ENCODE measurements around the gene TPPP3. TPM values are rescaled to one million over a fixed set of nuclear protein-coding genes. Genes with fewer than 3 reads are reported as not detected.
"Not testable (repeated sequence)": the region's sequence is repeated elsewhere in the genome, so short reads cannot be mapped to it uniquely, and the experiment has no call there.

Gene TPPP3
- total RNA-seq, 4 donors from 2014 or later, result 3.0 to 26.2 (median 8.2) TPM

DNA sequence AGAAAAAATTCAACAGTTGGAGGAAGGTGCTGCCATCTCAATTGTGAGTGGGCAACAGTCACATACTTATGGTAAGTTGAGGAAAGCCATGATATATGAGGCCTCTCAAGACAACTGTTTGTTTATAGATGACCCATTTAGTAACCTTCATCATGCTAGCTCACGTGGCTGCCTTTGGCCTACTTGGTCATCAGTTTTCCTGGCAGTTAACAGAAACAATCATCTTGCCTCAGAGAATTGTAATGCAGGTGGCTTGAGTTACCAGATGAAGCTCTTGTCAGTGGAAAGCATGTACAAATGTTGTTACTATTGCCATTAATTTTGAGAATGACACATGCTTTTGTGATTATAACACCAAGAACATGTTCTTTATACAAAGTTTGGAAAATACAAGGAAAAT is 14.7 kb downstream of the TPPP3 start:
- DNase-seq, result no peak
- TF ChIP-seq, protein P1, sequence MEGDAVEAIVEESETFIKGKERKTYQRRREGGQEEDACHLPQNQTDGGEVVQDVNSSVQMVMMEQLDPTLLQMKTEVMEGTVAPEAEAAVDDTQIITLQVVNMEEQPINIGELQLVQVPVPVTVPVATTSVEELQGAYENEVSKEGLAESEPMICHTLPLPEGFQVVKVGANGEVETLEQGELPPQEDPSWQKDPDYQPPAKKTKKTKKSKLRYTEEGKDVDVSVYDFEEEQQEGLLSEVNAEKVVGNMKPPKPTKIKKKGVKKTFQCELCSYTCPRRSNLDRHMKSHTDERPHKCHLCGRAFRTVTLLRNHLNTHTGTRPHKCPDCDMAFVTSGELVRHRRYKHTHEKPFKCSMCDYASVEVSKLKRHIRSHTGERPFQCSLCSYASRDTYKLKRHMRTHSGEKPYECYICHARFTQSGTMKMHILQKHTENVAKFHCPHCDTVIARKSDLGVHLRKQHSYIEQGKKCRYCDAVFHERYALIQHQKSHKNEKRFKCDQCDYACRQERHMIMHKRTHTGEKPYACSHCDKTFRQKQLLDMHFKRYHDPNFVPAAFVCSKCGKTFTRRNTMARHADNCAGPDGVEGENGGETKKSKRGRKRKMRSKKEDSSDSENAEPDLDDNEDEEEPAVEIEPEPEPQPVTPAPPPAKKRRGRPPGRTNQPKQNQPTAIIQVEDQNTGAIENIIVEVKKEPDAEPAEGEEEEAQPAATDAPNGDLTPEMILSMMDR (IDR thresholded peaks at IDR 0.05), result no peak
- TF ChIP-seq POLR2A (IDR thresholded peaks at IDR 0.05), result no peak
- Histone ChIP-seq H3K27ac (no peak overlapping the region), H3K36me3 (no peaks in the 10 kb centered on the region), H3K9me3 (no peaks in the 10 kb centered on the region), H3K27me3 (no peaks in the 10 kb centered on the region), H3K4me3 (no peak overlapping the region), H3K4me1 (no peaks in the 10 kb centered on the region)
- 63 to 71% methylated on average over 1 of the region's 1 CpG for WGBS, 2 donors
- intact Hi-C loops (cut with DNase I), result no loop called here

DNA sequence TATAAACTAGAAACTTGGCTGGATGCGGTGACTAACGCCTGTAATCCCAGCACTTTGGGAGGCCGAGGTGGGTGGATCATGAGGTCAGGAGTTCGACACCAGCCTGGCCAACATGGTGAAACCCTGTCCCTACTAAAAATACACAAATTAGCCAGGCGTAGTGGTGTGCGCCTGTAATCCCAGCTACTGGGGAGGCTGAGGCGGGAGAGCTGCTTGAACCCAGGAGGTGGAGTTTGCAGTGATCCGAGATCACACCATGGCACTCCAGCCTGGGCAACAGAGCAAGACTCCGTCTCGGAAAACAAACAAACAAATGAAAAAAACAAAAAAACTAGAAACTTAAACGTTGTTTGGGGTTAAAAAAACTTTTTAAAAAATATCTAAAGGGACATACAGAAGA is 17.3 kb downstream of the TPPP3 start:
- H3K9me3 ChIP-seq; H3K27me3 ChIP-seq; H3K27ac ChIP-seq; DNase-seq; H3K36me3 ChIP-seq; H3K4me1 ChIP-seq; H3K4me3 ChIP-seq; intact Hi-C loops (cut with DNase I): not testable (repeated sequence)
- 79 to 80% methylated on average over 11 of the region's 11 CpGs for WGBS, 2 donors

DNA sequence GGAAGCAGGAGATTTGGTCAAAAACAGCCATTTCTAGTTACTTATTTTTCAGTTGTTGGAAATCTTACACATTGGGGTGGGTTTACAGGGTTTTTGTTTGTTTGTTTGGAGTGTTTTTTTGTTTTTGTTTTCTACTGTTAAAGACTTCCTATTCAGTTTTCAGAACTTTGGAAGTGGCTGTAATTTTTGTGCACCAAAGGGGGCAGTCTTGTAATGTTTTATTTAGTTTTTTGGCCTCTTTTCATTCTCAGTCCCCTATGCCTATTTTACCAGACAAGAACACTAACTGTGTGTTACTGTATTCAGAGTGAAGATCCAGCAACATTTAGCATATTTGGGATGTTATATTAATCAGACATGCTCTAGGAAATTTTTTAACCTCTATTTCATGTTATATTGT is 20.6 kb downstream of the TPPP3 start:
- DNase-seq, result no peak
- intact Hi-C loops (cut with DNase I), result loop anchor here (5.0 kb wide), 1 partner anchor 45 kb away; the partner anchor contains the start of gene ZDHHC1
- no peaks in the 10 kb centered on the region for H3K36me3 ChIP-seq
- H3K27me3 ChIP-seq, result no peaks in the 10 kb centered on the region
- TF ChIP-seq, protein P1 (IDR thresholded peaks at IDR 0.05), result peak in 5 of 6 experiments; percentile 40 to 67 (median 46)
- TF ChIP-seq POLR2A (IDR thresholded peaks at IDR 0.05), result no peak
- no peaks in the 10 kb centered on the region for H3K4me1 ChIP-seq
- no peak overlapping the region for H3K4me3 ChIP-seq
- H3K27ac ChIP-seq, result no peak overlapping the region
- H3K9me3 ChIP-seq, result no peaks in the 10 kb centered on the region

DNA sequence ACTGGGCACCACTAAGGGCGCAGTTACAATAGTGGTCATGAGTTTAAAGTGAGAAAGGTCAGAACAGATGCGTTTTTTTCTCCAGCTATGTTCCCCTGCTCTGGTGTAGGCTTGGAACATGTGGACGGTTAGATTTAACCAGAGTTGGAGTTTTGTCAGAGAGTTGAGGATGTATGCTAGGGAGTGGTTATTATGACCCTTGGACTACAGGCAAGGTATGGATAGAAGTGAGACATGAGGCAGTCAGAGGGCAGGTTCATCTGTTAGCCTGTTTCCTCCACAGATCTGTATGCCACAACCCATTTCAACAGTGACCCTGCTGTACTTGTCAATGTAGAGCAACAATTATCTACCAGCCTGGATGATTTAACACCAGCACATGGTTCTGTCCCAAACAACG is 22.6 kb downstream of the TPPP3 start:
- TF ChIP-seq, protein P1 (IDR thresholded peaks at IDR 0.05), result no peak
- TF ChIP-seq POLR2A (IDR thresholded peaks at IDR 0.05), result no peak
- Histone ChIP-seq H3K36me3 (no peaks in the 10 kb centered on the region), H3K4me1 (no peaks in the 10 kb centered on the region), H3K27me3 (no peaks in the 10 kb centered on the region), H3K4me3 (no peak overlapping the region), H3K9me3 (no peaks in the 10 kb centered on the region), H3K27ac (no peak overlapping the region)
- intact Hi-C loops (cut with DNase I), result loop anchor here (5.0 kb wide), 1 partner anchor 47 kb away; the partner anchor contains the start of gene ZDHHC1
- DNase-seq, result no peak
- WGBS, 2 donors, result 89 to 90% methylated on average over 4 of the region's 4 CpGs

DNA sequence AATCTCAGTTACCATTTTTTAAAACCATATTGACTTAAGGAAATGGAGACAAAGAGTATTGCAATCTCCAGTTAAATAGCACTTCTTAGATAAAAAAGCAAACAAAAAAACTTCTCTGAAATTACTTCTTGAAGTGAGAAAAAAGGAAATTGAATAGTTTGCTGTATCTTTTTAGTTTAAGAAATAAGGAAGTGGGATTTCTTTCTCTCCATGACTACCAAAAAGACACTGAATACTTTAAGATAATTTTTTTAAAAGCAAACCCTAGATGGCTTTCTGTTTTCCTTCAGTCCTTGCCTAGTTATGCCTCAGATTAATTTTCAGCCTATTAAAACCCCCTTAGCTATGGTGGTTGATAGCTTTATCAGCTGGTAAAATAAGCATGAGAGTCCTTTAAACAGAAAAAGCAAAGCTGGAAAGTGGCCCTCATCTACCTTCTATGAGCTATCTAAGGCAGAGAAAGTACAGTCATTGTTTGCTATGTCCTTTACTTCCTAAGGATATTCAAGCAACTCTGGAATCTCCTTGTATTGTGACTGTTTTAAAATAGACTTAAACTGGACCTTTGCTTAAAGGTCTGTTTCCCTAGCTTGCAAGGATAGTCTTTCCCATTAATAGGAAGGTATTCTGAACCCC is 28.6 kb downstream of the TPPP3 start:
- no peak overlapping the region for H3K4me3 ChIP-seq
- TF ChIP-seq POLR2A (IDR thresholded peaks at IDR 0.05), result no peak
- TF ChIP-seq, protein P1 (IDR thresholded peaks at IDR 0.05), result no peak

DNA sequence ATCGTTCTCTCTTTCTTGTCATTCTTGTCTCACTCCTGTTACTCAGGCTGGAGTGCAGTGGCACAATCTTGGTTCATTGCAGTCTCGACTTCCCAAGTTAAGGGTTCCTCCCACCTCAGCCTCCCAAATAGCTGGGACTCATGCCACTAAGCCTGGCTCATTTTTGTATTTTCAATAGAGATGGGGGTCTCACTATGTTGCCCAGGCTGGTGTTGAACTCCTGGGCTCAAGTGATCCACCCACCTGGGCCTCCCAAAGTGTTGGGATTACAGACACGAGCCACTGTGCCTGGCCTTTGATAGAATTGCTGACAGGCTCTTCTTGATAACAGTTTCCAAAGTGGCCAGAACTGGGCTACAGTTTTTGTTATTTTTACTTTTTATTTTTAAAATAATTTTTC is 32.3 kb downstream of the TPPP3 start:
- intact Hi-C loops (cut with DNase I), result no loop called here
- Histone ChIP-seq H3K9me3 (no peaks in the 10 kb centered on the region), H3K27ac (no peak overlapping the region)

More for the DNA sequence above, 28.6 kb downstream of the TPPP3 start:
- Histone ChIP-seq H3K4me1 (no peaks in the 10 kb centered on the region), H3K9me3 (no peaks in the 10 kb centered on the region), H3K27me3 (no peaks in the 10 kb centered on the region), H3K36me3 (no peaks in the 10 kb centered on the region), H3K27ac (no peak overlapping the region)
- intact Hi-C loops (cut with DNase I), result no loop called here
- no peak for DNase-seq

DNA sequence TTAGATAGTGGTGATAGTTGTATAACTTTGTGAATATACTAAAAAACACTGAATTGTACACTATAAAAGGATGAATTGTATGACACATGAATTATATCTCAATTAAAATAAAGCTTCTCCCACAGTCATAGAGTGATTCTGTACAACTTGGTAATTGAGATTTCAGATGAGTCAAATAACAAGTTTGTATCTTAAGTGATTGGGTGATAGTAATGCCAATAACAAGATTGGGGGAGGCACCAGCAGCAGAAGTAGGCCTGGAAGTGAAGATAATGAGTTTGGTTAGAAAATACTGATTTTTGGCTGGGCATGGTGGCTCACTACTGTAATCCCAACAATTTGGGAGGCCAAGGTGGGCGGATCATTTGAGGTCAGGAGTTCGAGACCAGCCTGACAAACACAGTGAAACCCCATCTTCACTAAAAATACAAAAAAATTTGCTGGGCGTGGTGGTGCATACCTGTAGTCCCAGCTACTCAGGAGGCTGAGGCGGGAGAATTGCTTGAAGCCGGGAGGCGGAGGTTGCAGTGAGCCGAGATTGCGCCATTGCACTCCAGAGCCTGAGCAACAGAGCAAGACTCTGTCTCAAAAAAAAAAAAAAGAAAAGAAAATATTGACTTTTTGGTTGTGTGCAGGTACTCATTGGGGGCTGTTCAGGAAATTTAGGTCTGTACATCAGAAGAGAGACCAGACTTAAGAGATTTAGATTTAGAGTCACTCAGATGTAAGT is 33.6 kb downstream of the TPPP3 start:
- DNase-seq; H3K4me1 ChIP-seq; H3K9me3 ChIP-seq; intact Hi-C loops (cut with DNase I); H3K27me3 ChIP-seq; H3K27ac ChIP-seq; H3K4me3 ChIP-seq; H3K36me3 ChIP-seq: not testable (repeated sequence)
- 81 to 87% methylated on average over 5 to 8 of the region's 8 CpGs for WGBS, 2 donors

More for the DNA sequence above, 32.3 kb downstream of the TPPP3 start:
- no peak for DNase-seq
- 82 to 84% methylated on average over 3 of the region's 3 CpGs for WGBS, 2 donors
- H3K4me3 ChIP-seq, result no peak overlapping the region
- H3K36me3 ChIP-seq, result no peaks in the 10 kb centered on the region
- H3K4me1 ChIP-seq, result no peaks in the 10 kb centered on the region
- no peaks in the 10 kb centered on the region for H3K27me3 ChIP-seq
- TF ChIP-seq, protein P1 (IDR thresholded peaks at IDR 0.05), result no peak
- TF ChIP-seq POLR2A (IDR thresholded peaks at IDR 0.05), result no peak

Measured in esophagus squamous epithelium (tissue), 5 donors.